Chondrocyte (in vitro differentiated cells): ENCODE results near the gene SMCP. TPM values are rescaled to one million over a fixed set of nuclear protein-coding genes. Genes with fewer than 3 reads are reported as not detected.

Source experiments
- DNase-seq: peaks from one replicate; pipeline ENCODE4 v3.0.0; 2021; ENCODE audit warnings: mixed read lengths, low spot score
- H3K27ac Mint-ChIP-seq: one replicate; pipeline ENCODE4 v1.8.0; 2021; ENCODE audit warnings: mild to moderate bottlenecking, moderate library complexity, mixed read lengths; ENCODE audit not compliant: unreplicated experiment
- H3K27me3 Mint-ChIP-seq: 2 replicates; pipeline ENCODE4 v1.8.0; 2021; ENCODE audit warnings: low read depth, mixed read lengths
- H3K36me3 Mint-ChIP-seq: 2 replicates; pipeline ENCODE4 v1.8.0; 2021; ENCODE audit warnings: low read depth, mixed read lengths
- H3K4me1 Mint-ChIP-seq: 2 replicates; pipeline ENCODE4 v1.8.0; 2021; ENCODE audit warnings: low read depth, mild to moderate bottlenecking, mixed read lengths
- H3K4me3 Mint-ChIP-seq: one replicate; pipeline ENCODE4 v1.8.0; 2021; ENCODE audit warnings: mild to moderate bottlenecking, moderate library complexity, mixed read lengths; ENCODE audit not compliant: unreplicated experiment
- H3K9me3 Mint-ChIP-seq: 2 replicates; pipeline ENCODE4 v1.8.0; 2021; ENCODE audit warnings: low read depth, mixed read lengths
- total RNA-seq: library from RNA; stranded (reverse); gene quantifications from 3 replicates; pipeline ENCODE4 v1.2.1, GENCODE V29; 2021
- TF ChIP-seq, protein P1 (sequence below): fragments of 200-600 bp; sonication (generic); IDR thresholded peaks from 2 replicates; pipeline ENCODE4 v1.5.0; 2021; ENCODE audit warnings: antibody characterized with exemption, mild to moderate bottlenecking, moderate library complexity

SMCP gene
- total RNA-seq, 1 donor from 2014 or later, result not detected

DNA sequence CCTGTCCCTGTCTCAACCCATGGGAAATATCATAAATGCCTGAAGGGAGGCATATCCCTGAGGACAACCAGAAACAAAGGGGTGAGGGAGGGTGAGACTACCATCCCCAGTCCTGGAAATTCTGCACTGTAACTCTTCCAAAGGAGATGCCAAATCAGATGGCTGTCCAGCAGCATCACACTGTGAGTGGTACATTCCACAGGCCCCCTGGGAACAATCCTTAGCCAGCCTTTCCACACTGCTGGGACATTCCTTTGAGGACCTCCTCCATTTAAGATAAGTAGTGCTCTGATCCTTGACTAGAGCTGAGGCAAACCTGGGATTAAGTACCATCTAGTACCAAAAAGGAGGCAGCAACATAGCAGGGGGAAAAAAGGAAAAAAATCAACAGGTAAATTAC, 40.9 kb downstream of the SMCP start:
- TF ChIP-seq, protein P1, sequence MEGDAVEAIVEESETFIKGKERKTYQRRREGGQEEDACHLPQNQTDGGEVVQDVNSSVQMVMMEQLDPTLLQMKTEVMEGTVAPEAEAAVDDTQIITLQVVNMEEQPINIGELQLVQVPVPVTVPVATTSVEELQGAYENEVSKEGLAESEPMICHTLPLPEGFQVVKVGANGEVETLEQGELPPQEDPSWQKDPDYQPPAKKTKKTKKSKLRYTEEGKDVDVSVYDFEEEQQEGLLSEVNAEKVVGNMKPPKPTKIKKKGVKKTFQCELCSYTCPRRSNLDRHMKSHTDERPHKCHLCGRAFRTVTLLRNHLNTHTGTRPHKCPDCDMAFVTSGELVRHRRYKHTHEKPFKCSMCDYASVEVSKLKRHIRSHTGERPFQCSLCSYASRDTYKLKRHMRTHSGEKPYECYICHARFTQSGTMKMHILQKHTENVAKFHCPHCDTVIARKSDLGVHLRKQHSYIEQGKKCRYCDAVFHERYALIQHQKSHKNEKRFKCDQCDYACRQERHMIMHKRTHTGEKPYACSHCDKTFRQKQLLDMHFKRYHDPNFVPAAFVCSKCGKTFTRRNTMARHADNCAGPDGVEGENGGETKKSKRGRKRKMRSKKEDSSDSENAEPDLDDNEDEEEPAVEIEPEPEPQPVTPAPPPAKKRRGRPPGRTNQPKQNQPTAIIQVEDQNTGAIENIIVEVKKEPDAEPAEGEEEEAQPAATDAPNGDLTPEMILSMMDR, result no peak
- no peaks in the 10 kb centered on the region for H3K4me1 Mint-ChIP-seq
- DNase-seq, result no peak
- peaks cover 7% of the 10 kb centered on the region for H3K9me3 Mint-ChIP-seq
- H3K36me3 Mint-ChIP-seq, result no peaks in the 10 kb centered on the region
- no peak overlapping the region for H3K4me3 Mint-ChIP-seq
- no peak overlapping the region for H3K27ac Mint-ChIP-seq
- no peaks in the 10 kb centered on the region for H3K27me3 Mint-ChIP-seq

GRCh38 chr1:152924191-152924590, 46.1 kb downstream of the SMCP start:
- H3K36me3 Mint-ChIP-seq, result no peaks in the 10 kb centered on the region
- DNase-seq, result no peak
- peaks cover 4% of the 10 kb centered on the region for H3K9me3 Mint-ChIP-seq
- H3K4me1 Mint-ChIP-seq, result no peaks in the 10 kb centered on the region
- no peak overlapping the region for H3K4me3 Mint-ChIP-seq
- no peak overlapping the region for H3K27ac Mint-ChIP-seq
- TF ChIP-seq, protein P1, result no peak
- no peaks in the 10 kb centered on the region for H3K27me3 Mint-ChIP-seq

DNA sequence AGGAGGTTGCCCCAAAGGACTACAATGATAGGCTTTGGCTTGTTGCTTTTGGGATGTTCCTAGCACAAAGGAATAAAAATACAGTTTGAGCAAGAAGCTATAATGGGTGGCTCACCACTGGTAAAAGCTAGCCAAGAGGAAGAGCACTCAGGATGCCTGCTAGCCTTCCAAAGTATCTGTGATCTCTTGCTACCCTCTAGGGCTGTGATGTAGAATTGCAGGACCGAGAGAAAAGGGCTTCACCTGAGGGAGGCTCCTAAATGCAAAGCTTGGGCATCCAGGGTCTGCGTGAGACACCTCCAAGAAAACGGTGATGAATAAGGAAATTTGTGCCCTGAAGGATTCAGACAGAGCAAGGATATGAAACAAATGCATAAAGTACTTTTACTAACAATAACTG, 48.0 kb downstream of the SMCP start:
- H3K4me1 Mint-ChIP-seq, result no peaks in the 10 kb centered on the region
- no peaks in the 10 kb centered on the region for H3K36me3 Mint-ChIP-seq
- H3K4me3 Mint-ChIP-seq, result no peak overlapping the region
- H3K27me3 Mint-ChIP-seq, result no peaks in the 10 kb centered on the region
- TF ChIP-seq, protein P1, result peak; percentile 22
- DNase-seq, result no peak
- no peak overlapping the region for H3K27ac Mint-ChIP-seq
- H3K9me3 Mint-ChIP-seq, result peaks cover 4% of the 10 kb centered on the region

DNA sequence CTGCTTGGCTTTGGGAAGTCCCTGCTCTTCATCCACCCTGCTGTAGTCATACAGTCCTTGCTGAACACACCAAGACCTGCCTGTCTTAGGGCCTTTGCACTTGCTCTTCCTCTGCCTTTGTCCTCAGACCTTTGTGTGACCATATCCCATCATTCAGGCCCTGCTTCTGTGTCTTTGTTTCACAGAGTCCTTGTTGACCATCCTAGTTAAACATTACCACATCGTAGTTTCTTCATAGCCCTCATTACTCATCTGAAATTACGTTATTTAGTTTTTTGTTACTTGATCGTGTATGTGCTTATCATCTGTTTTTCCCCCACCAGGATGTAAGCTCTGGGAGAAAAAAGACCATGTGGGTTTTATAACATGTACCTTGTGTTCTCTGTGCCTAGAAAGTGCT, 50.5 kb downstream of the SMCP start:
- H3K4me3 Mint-ChIP-seq, result no peak overlapping the region
- no peaks in the 10 kb centered on the region for H3K4me1 Mint-ChIP-seq
- H3K27ac Mint-ChIP-seq, result no peak overlapping the region
- H3K9me3 Mint-ChIP-seq, result no peaks in the 10 kb centered on the region
- no peaks in the 10 kb centered on the region for H3K27me3 Mint-ChIP-seq
- TF ChIP-seq, protein P1, result no peak
- H3K36me3 Mint-ChIP-seq, result no peaks in the 10 kb centered on the region
- DNase-seq, result no peak

- no peaks in the 10 kb centered on the region for H3K27me3 Mint-ChIP-seq
- TF ChIP-seq, protein P1, result no peak
- H3K4me3 Mint-ChIP-seq, result no peak overlapping the region
- H3K4me1 Mint-ChIP-seq, result no peaks in the 10 kb centered on the region
- H3K9me3 Mint-ChIP-seq, result no peaks in the 10 kb centered on the region
- H3K27ac Mint-ChIP-seq, result no peak overlapping the region
- H3K36me3 Mint-ChIP-seq, result no peaks in the 10 kb centered on the region
- DNase-seq, result no peak
These were observed 54.2 kb downstream of the SMCP start for GRCh38 chr1:152932170-152932811.
